GM21723 (cell line): ENCODE results near the gene CYTH4.

ENCODE experiments used
- ATAC-seq: cut with Tn5 transposase; IDR thresholded peaks from one replicate; pipeline ENCODE4 v1.9.1; 2021; ENCODE audit warnings: mild to moderate bottlenecking, moderate library complexity; ENCODE audit not compliant: unreplicated experiment

CYTH4 gene

DNA sequence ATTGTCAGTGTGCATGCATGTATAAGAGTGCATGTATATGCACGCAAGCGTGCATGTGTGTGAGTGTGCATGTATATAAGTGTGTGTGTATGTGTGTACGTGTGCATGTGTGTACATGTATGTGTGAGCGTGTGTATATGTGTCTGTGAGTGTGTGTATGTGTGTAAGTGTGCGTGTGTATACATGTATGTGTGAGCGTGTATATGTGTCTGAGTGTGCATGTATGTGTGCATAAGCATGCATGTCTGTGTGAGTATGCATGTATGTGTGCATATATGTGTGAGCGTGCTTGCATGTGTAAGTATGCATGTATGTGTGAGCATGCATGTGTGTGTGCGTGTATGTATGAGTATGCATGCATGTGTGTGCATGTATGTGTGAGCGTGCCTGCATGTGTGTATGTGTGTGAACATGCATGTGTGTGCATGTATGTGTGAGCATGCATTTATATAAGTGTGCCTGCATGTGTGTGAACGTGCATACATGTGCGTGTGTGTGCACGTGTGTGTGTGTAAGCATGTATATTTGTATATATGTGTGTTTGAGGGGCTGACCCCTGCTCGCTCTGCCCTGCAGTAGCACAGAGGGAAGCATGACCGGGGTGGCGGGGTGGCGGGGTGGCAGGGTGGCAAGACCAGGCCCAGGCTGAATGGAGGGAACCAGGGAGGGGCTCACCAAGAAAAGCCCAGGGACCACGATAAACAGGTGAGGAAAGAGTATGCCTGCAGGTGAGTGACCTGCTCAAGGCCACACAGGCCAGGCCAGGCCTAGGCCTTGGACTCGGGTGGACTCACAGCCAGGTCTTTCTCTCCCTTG, 26.3 kb downstream of the CYTH4 start:
- ATAC-seq: no peak

- ATAC-seq: peak; percentile 40
Observed at GRCh38 chr22:37309211-37310074, 27.1 kb downstream of the CYTH4 start.

DNA sequence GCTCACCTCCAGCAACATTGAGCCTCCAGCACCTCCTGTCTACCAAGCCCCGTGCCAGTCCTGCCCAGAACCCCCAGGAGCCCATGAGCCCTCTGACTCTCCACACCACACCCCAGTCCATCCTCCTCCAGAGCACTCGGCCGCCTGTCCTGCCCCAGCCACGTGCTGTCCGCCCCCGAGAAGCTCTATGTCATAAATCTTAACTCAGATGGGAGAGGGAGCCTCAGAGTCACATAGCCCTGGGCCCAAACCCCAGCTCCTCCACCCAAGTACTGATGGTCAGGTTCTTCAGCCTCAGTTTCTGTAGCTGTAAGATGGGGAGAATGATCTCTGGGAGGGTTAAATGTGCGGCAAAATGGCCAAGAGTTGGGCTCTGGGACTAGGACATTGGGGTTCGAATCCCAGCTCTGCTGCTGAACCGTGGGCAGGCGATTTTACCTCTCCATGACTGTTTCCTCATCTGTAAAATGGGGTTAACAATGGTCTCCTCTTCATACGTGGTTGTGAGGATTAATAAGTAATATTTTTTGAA, 27.8 kb downstream of the CYTH4 start:
- ATAC-seq: no peak

GRCh38 chr22:37310815-37311595, 28.7 kb downstream of the CYTH4 start:
- ATAC-seq: no peak

DNA sequence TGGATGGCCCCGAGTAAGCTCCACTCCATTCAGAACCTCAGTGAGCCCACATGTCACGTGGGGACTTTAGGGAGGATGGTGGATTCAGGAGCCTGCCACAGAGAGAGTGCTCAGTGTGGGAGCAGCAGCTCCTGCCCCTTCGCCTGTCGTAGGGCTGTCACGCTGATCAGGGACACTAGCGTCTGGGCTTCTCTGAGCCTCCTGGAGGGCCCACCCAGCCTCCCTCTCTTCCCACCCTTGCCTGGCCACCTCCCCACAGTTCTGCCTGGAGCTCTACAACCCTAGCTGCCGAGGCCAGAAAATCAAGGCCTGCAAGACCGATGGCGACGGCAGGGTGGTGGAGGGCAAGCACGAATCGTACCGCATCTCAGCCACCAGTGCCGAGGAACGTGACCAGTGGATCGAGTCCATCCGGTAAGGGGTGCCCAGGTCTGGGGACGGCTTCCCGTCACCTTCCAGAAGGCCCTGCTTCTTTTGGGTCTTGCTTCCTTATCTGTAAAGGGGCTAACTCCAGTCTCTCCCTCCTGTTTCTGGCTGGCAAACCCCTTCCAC, 29.5 kb downstream of the CYTH4 start:
- ATAC-seq: no peak

- ATAC-seq: no peak
Observed at GRCh38 chr22:37312549-37313183, 30.4 kb downstream of the CYTH4 start.

DNA sequence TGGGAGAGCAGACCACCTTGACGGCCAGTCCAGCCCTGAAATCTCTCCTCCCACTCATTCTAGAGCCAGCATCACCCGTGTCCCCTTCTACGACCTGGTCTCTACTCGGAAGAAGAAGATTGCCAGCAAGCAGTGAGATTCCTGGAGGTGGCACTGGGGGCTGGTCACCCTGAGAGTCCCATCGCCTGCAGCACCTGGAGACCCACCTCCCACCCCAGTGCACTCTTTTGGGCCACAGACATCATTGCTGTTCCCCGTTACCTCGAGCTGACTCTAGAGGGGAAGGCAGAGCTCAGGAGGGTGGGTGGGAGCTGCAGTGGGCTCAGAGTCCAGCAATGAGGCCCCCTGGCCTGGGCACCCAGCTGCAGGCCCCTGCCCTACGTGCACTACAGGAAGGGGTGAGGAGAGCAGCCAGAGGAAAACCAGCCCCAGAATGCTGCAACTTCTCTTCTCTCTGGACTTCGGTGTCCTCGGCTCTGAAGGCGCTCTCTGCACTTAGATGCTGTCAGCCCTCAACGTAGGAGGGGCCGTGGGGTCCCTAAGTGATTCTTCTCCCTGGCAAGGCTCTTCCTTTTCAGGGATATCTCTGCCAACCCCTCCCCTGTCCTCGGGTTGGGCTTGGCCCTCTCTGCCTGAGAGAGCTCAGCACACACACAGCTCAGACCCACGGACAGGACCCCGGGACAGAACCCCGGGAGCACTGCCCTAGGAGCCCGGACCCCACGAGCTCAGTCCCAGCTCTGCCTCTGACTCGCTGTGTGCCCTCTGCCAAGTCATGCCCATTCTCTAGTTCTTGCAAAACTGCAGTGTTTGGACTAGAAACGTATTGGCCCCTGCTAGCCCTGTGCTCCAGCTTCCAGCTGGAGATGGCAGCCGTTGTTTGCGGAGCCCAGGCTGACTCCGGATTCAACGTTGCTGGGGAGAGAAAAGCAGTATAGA, 31.3 kb downstream of the CYTH4 start:
- no peak for ATAC-seq

DNA sequence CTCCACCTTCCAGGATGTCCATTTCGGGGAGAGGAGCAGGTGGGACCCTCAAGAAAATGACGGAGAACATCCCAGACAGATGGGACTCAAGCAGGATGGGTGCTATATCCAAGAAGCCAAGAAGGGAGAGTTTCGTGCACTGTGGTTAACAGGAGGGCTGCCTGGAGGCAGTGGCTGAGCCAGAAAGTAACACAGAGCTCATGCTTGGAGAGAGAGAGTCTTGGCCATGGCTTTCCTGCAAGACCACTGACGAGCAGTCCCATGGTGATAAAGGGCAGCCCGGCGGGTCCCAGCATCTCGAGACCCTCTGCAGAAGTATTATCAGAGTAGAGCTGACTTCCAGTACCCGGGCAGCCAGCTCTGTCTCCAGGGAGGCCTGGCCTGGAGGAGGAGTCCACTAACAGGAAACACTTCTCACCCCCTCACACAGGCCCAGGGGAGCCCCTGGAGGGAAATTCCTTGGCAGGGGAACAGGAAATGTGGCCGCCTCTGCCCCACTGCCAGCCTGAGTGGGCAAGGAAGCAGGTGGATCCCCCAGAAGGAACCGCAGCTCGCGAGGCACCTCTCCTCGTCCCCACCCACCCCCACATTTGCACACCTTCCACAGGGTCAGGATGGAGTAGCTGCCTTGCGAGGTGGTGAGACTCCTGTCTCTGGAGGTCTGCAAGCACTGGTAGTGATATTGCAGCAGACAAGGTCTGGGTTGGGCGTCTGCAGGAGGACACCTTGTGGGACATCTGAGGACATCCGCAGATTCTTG, 32.2 kb downstream of the CYTH4 start:
- no peak for ATAC-seq

- no peak for ATAC-seq
Observed at GRCh38 chr22:37316405-37316804, 34.1 kb downstream of the CYTH4 start.

DNA sequence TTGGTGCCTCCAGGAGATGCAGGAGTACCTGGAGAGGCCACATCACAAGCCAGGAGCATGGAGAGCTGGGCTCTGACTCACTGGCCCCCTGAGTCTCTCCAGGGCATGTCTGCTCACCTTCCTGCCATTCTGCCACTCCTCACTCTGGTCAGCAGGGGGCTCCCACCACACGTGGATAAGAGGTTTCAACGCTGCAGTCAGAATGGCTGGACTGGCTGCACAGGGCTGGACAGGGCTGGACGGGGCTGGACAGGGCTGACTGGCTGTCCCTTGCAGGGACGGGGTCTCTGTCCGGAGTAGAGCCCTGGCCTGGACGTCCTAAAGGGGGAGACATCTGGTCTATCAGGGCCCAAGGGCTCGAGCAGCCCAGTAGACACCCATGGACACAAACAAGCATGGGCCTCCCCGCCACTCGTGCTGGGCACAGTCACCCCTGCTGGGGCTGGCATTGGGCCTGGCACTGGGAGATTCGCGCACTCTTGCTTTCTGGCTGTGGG, 34.6 kb downstream of the CYTH4 start:
- no peak for ATAC-seq

- no peak for ATAC-seq
Observed at GRCh38 chr22:37317698-37318210, 35.4 kb downstream of the CYTH4 start.

GRCh38 chr22:37318364-37319109, 36.2 kb downstream of the CYTH4 start:
- ATAC-seq: no peak

DNA sequence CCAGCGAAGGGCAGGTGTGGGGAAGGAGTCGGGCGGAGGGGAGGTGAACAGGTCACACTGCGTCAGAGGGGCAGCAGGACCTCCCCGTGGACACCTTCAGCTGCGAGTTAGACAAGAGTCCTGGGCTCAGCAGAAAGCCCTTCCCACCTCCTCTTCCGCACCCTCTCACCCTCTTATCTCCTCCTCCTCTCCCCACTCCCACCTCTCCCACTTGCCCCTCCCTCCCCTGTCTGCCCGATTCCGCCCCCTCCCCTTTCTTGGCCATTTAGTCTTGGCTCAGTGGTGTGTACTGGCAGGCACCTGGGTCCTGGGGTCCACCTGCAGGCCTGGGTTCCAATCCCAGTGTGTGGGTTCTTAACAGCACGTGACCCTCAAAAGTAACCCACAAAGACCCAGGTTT, 37.2 kb downstream of the CYTH4 start:
- ATAC-seq: no peak

- no peak for ATAC-seq
Observed at GRCh38 chr22:37320726-37321677, 38.7 kb downstream of the CYTH4 start.

GRCh38 chr22:37324340-37325038, 42.2 kb downstream of the CYTH4 start:
- ATAC-seq: no peak

GRCh38 chr22:37325039-37325395, 42.7 kb downstream of the CYTH4 start:
- no peak for ATAC-seq
